NCI-H2227 (cell line): ENCODE measurements around the gene ZNF497.
"Not testable (repeated sequence)": the region's sequence is repeated elsewhere in the genome, so short reads cannot be mapped to it uniquely, and the experiment has no call there.

Source experiments
- DNase-seq: peaks from one replicate; lab custom pipeline; 2025; ENCODE audit not compliant: unreplicated experiment; lab: John Stamatoyannopoulos, UW

ZNF497 gene

DNA sequence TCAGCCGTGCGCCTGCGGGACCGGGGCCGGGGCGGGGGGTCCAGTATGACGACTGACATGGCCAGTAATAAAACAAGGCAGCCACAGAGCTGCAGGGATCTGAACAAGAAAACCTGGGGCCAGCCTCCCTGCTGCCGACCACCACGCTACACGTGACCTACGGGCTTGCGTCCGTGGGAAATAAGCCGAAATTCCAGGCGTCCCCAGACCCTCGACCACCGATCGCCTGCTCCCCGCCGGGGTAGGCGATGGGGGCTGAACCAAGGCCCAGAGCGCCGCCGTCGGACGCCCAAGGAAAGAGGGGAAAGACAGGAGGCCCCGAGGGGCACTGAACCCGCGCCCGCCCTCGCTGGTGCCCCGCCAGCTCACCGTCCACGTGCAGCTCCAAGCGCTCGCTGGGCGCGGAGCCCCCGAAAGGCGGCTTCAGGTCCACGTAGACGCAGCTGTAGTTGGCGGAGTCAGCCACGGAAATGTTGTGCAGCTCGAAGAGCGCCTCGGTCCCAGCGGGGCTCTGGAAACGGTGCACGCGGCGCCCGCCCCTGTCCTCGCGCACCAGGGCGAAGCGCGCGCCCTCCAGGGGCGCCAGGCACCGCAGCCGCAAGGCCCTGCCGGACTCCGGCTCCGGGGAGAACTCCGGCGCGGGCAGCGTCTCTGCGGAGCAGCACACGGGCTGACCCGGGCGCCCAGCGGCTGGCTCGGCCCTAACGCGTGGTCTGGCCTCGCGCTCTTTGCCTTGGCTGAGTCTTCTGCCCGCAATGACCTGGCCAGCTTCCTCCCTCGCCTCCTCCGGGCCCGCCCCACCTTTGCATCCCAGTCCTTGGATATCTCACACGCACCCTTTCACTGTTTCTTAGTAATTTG is 12.3 kb downstream of the ZNF497 start:
- no peak for DNase-seq

DNA sequence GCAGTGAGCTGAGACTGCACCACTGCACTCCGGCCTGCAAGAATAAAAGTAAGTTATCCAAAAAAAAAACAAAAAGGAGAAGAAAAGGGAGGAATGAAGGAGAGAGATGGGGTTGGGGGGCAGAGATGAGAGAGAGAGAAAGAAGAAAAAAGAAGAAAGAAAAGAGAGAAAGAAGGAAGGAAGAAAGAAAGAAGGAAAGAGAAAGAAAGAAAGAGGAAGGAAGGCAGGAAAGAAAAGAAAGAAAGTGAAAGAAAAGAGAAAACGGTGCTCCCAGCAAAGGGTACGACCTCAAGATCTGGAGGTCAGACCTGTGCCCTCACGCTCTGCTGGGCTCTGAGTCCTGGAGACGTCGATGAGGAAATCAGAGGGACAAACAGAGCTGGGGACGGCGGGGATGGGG is 13.0 kb downstream of the ZNF497 start:
- no peak for DNase-seq

GRCh38 chr19:58348080-58348479 is 14.5 kb downstream of the ZNF497 start:
- not testable (repeated sequence) for DNase-seq

DNA sequence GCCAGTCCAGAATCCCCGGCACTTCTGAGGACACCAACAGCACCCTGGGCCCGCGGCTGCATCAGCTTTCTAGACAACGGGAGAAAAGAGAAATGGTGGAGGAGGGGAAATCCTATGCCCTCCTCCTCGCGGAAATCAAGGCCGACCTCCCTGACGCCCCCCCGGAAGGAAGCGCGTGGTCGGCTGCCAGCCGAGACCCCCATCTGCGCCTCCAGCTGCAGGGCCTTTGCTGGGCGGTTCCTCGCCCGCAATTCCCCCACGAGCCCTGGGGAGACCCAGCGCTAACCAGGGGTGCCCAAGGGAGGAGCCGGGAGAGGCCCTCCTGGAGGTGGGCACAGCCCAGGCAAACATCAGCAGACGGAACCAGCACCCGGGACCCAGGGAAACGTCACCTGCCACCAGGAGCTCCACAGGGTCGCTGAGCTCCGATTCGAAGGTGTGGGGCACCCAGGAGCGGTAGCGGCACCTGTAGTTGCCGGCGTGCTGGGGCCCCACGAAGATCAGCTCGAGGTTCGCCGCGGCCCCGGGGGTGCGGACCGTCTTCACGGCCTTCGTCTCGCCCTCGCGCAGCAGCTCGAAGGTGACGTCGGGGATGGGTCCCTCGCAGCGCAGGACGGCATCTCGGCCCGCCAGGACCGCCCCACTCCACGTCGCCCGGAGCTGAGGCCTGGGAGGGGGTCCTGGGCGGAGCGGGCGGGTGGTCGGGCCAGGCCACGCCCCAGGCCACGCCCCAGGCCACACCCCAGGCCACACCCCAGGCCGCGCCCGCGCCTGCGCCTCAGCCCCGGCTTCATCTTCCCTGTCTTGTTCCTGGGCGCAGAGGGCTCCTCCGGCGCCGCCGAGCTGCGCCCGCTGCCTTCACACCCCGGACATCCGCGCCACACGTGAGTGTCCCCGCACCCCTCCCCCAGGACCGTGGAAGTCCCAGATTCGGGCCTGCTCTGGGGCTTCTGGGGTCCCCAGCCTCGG is 15.3 kb downstream of the ZNF497 start:
- peak; percentile 96 for DNase-seq

GRCh38 chr19:58345558-58345957 is 17.0 kb downstream of the ZNF497 start:
- DNase-seq = no peak

GRCh38 chr19:58338825-58339558 is 23.6 kb downstream of the ZNF497 start:
- no peak for DNase-seq

DNA sequence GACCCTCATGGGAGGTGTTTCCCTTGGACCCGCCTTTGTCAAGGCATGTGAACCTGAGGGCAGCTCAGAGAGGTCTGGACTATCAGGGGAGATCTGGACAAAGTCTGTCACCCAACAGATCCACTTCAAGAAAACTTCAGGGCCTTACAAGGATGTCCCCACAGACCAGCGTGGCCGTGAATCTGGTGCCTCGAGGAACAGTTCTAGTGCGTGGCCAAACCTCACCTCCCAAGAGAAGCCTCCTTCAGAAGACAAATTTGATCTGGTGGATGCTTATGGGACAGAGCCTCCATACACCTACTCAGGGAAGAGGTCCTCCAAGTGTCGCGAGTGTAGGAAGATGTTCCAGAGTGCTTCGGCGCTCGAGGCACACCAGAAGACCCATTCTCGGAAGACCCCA is 24.2 kb downstream of the ZNF497 start:
- DNase-seq = no peak

GRCh38 chr19:58336820-58337219 is 25.7 kb downstream of the ZNF497 start:
- no peak for DNase-seq

DNA sequence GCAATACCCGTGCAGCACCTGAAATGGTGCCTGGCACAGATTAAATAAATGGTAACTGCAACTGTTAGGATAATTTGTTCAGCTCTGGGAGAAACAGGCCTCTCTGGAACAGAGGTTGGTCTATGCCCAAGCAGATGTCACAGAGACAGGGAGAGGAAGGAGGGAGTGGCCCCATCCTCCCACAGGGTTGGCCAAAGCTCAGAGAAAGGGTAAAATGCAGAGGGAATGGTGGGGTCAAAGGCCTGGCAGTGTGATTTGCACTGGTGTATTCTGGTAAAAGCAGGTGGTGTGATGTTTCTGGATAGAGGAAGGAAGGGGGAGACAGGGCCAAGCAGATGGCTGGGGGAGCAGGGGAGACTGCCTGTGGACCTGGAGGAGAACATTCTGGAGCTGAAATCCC is 26.3 kb downstream of the ZNF497 start:
- DNase-seq = no peak

- no peak for DNase-seq
Observed at GRCh38 chr19:58335630-58336029, 26.9 kb downstream of the ZNF497 start.

- DNase-seq = no peak
Observed at GRCh38 chr19:58334691-58335249, 27.8 kb downstream of the ZNF497 start.

GRCh38 chr19:58332697-58333096 is 29.9 kb downstream of the ZNF497 start:
- no peak for DNase-seq

DNA sequence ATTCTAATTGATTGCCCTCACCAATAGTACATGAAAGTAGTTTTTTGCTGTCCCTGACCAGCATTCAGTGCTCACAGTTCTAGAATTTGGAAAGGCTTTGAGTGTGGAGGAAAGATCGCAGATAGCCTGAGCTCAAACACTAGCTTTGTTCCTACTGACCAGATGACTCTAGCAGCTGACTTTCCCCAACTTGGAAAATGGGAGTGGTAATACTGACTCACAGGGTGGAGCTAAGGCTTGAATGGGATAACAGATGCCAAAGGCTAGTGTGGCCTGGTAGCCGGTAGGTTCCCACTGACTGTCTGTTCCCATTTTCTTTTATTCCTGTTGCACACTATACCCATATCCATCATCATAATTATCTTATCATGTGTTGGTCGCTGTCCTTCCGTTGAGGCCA is 32.1 kb downstream of the ZNF497 start:
- no peak for DNase-seq

DNA sequence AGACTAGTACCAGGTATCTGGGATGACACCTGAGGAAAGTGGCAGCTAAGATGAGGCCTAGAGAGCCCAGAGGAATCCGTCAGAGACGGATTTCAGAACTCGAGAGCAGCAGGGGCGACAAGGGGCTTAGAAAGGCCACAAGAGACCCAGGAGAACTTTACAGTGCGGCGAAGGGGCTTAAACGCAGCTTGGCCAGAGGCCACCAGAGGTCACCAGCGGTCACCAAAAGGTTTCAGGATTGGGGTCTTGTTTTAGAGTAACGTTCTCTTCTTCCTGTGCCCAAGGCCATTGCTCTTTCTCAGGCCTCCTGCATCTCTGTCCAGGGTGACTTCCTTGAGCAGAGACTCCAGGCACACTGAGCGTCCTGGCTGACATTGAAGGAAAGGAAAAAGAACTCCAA is 33.6 kb downstream of the ZNF497 start:
- peak; percentile 33 for DNase-seq

- DNase-seq = peak; percentile 100
Observed at GRCh38 chr19:58326914-58327726, 35.4 kb downstream of the ZNF497 start, which contains the start of gene ZSCAN22. TSS of gene ZSCAN22 (plus strand) at chr19:58326994. CDS start at chr19:58334803, 7,809 bp downstream.

- no peak for DNase-seq
Observed at GRCh38 chr19:58326501-58326913, 36.0 kb downstream of the ZNF497 start.

DNA sequence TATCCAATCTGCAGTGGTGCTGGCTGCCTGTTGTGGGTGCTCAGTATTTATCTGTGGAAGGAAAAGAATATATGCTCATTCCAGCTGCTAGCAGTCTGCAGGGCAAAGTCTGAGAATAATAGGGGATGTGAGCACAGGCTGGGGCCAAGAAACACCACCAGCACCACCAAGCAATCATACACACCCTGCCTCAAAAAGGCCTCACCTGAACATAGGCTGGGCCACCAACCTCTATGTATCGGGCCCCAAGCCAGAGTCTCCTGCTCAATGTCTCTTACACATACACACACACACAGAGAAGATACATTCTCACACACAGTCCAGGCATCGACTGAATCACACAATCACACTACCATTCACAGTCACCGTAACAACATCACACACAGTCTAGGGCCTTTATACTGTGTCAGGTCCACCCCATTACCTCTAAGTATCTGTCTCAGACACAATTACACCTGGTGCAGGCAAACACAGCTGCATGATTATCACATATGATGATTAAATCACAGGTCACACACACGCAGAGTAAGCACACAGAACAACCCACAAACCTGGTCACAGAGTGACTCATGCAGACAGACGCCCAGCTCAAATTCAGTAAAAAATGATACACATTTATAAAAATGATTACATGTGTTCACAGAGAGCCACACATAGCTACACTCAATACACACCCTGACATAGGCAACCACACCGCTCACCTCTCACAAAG is 37.1 kb downstream of the ZNF497 start:
- no peak for DNase-seq

DNA sequence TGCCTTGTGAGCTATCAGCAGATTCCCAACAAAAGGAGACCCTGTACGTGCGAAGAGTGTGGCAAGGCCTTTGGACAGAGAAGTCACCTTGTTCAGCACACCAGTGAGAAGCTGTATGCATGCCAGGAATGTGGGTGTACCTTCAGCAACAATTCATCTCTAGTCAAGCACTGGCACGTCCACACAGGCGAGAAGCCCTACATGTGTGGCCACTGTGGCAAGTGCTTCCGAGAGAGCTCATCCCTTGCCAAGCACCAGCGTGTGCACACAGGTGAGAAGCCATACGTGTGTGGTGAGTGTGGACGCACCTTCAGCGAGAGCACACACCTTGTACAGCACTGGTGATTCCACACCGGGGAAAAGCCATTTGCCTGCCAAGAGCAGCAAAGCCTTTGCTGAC is 43.3 kb downstream of the ZNF497 start:
- no peak for DNase-seq

DNA sequence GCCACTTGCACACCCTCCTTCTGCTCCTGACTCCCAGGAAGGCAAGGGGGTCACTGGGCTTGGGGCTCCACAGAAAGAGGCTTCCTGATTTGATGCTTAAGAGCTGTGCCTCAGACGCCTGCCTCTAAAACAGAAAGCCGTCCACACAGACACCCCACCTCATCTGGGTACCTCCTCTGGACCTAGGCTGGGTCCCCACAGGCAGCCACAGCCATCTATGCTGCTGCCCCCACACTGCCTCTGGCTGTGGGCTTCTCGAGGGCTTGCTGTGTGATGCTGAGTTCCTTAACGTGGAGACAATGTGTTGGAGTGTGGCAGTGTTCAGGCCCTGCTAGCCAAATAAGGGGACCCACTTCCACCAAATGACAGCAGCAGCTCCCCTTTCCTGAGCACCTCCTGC is 44.3 kb downstream of the ZNF497 start:
- DNase-seq = no peak
